NB4 (cell line): ENCODE measurements around the gene AFAP1L2.

ENCODE experiments used
- POLR2A ChIP-seq: IDR thresholded peaks from 2 replicates; pipeline ENCODE4 v1.6.1; 2011; ENCODE audit warnings: mild to moderate bottlenecking; ENCODE audit not compliant: insufficient read length; ENCODE audit errors: extremely low read depth
- TF ChIP-seq, protein P1 (sequence below): IDR thresholded peaks from one replicate; pipeline ENCODE4 v1.5.1; 2012; ENCODE audit warnings: low read depth, low read length
- TF ChIP-seq, protein P2 (sequence below): IDR thresholded peaks from 2 replicates; pipeline ENCODE4 v1.6.1; 2011; ENCODE audit warnings: low read depth, low read length

DNA sequence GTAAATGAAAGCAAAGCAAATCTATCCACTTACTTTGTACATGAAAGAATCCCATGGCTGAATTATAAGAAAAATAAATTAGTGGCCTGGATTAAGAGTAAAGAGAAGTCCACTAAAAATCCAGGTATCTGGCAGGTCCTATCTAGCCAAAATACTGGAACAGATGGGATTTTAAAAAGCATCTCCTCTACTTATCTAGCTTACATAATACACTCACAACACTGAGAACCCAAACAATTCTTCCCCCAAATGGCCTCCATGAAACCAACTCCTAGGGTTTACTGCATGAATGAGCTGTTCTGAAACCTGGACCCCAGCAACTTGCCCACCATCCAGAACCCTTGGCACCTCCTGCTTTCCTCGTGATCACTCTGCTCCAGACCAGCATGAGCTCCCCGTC is 61.3 kb downstream of the AFAP1L2 start:
- TF ChIP-seq, protein P1, sequence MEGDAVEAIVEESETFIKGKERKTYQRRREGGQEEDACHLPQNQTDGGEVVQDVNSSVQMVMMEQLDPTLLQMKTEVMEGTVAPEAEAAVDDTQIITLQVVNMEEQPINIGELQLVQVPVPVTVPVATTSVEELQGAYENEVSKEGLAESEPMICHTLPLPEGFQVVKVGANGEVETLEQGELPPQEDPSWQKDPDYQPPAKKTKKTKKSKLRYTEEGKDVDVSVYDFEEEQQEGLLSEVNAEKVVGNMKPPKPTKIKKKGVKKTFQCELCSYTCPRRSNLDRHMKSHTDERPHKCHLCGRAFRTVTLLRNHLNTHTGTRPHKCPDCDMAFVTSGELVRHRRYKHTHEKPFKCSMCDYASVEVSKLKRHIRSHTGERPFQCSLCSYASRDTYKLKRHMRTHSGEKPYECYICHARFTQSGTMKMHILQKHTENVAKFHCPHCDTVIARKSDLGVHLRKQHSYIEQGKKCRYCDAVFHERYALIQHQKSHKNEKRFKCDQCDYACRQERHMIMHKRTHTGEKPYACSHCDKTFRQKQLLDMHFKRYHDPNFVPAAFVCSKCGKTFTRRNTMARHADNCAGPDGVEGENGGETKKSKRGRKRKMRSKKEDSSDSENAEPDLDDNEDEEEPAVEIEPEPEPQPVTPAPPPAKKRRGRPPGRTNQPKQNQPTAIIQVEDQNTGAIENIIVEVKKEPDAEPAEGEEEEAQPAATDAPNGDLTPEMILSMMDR, result no peak
- TF ChIP-seq POLR2A, result no peak
- TF ChIP-seq, protein P2, sequence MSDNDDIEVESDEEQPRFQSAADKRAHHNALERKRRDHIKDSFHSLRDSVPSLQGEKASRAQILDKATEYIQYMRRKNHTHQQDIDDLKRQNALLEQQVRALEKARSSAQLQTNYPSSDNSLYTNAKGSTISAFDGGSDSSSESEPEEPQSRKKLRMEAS, result no peak
